Measurements from ENCODE around the gene PIP4K2C. TPM values are rescaled to one million over a fixed set of nuclear protein-coding genes. Genes with fewer than 3 reads are reported as not detected.
"Not testable (repeated sequence)": the region's sequence is repeated elsewhere in the genome, so short reads cannot be mapped to it uniquely, and the experiment has no call there.

The PIP4K2C gene
- total RNA-seq, 2 donors from 2014 or later, result 25.9 to 35.7 TPM

GRCh38 chr12:57584690-57585089 lies 6.3 kb upstream of the PIP4K2C start:
- Mint-ChIP-seq H3K27me3 (peaks cover 5 to 7% of the 10 kb centered on the region in 2 donors), H3K4me3 (no peak overlapping the region), H3K4me1 (ENCODE audit: low read depth in 2 of 2) (peaks cover 5 to 6% of the 10 kb centered on the region in 2 donors), H3K9me3 (no peaks in the 10 kb centered on the region), H3K36me3 (no peaks in the 10 kb centered on the region), H3K27ac (no peak overlapping the region)
- DNase-seq (ENCODE audit: low spot score), result no peak
- ATAC-seq, result no peak

DNA sequence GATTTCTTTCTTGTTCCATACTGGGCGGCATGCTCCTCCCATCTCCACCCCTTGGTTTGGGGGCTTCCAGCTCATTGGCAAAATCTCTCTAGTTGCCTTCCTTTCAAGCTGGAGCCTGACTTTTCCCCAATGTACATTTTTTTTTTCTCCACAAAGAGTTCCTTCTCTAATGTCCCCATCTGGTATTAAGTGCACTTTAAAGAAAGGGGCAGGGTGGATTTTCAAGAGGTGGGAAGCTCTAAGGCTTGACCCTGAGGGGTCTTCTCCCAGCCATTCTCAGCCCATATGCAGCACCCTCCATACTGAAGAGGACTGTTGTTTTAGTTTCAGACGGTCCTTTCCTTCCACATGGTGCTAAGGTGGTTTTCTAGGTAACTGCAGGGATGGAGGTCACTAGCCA lies 5.8 kb upstream of the PIP4K2C start:
- Mint-ChIP-seq H3K27me3 (peaks cover 5 to 7% of the 10 kb centered on the region in 2 donors), H3K36me3 (no peaks in the 10 kb centered on the region), H3K4me1 (ENCODE audit: low read depth in 2 of 2) (peaks cover 5 to 6% of the 10 kb centered on the region in 2 donors), H3K9me3 (no peaks in the 10 kb centered on the region), H3K27ac (no peak overlapping the region), H3K4me3 (no peak overlapping the region)
- DNase-seq (ENCODE audit: low spot score), result no peak
- ATAC-seq, result no peak

GRCh38 chr12:57586128-57586527 lies 4.9 kb upstream of the PIP4K2C start:
- no peak for DNase-seq (ENCODE audit: low spot score)
- Mint-ChIP-seq H3K9me3 (no peaks in the 10 kb centered on the region), H3K36me3 (no peaks in the 10 kb centered on the region), H3K4me3 (no peak overlapping the region), H3K27me3 (peaks cover 5 to 7% of the 10 kb centered on the region in 2 donors), H3K27ac (no peak overlapping the region), H3K4me1 (ENCODE audit: low read depth in 2 of 2) (peaks cover 11 to 12% of the 10 kb centered on the region in 2 donors)
- no peak for ATAC-seq

- H3K4me3 Mint-ChIP-seq, result no peak overlapping the region
- no peaks in the 10 kb centered on the region for H3K36me3 Mint-ChIP-seq
- DNase-seq (ENCODE audit: low spot score), result no peak
- peaks cover 5 to 7% of the 10 kb centered on the region in 2 donors for H3K27me3 Mint-ChIP-seq
- peaks cover 16 to 17% of the 10 kb centered on the region in 2 donors for H3K4me1 Mint-ChIP-seq (ENCODE audit: low read depth in 2 of 2)
- ATAC-seq, result no peak
- no peaks in the 10 kb centered on the region for H3K9me3 Mint-ChIP-seq
- no peak overlapping the region for H3K27ac Mint-ChIP-seq
These were observed 4.1 kb upstream of the PIP4K2C start for GRCh38 chr12:57586832-57587429.

- H3K27me3 Mint-ChIP-seq; H3K27ac Mint-ChIP-seq; ATAC-seq; H3K4me3 Mint-ChIP-seq; DNase-seq (ENCODE audit: low spot score); H3K9me3 Mint-ChIP-seq; H3K36me3 Mint-ChIP-seq: not testable (repeated sequence)
- peaks cover 22 to 23% of the 10 kb centered on the region in 2 donors for H3K4me1 Mint-ChIP-seq (ENCODE audit: low read depth in 2 of 2)
These were observed 1.9 kb upstream of the PIP4K2C start for GRCh38 chr12:57588951-57589610.

DNA sequence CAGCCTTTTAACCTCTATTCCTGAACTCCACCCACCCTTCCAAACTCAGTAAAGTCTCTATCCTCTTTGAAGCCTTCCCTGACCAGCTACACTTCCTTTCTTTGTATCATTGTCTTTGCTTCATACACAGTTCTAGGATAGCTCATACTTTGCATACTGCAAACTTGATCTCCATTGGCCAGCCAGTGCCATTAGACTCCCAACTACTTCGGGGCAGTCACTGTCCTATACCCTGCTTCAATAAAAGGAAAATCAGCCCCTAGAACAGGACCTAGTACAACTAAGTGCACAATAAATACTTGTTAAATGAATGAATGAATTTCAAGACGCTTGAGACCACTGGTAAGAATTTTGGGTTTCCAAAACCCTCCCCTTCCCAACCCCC lies 521 bp upstream of the PIP4K2C start:
- H3K27ac Mint-ChIP-seq, result peak overlapping the region; percentile 45 to 86
- H3K36me3 Mint-ChIP-seq, result no peaks in the 10 kb centered on the region
- H3K4me3 Mint-ChIP-seq, result peak overlapping the region; percentile 94
- no peaks in the 10 kb centered on the region for H3K9me3 Mint-ChIP-seq
- H3K27me3 Mint-ChIP-seq, result no peaks in the 10 kb centered on the region
- peaks cover 22 to 23% of the 10 kb centered on the region in 2 donors for H3K4me1 Mint-ChIP-seq (ENCODE audit: low read depth in 2 of 2)
- DNase-seq (ENCODE audit: low spot score) (no peak), ATAC-seq (no peak)

DNA sequence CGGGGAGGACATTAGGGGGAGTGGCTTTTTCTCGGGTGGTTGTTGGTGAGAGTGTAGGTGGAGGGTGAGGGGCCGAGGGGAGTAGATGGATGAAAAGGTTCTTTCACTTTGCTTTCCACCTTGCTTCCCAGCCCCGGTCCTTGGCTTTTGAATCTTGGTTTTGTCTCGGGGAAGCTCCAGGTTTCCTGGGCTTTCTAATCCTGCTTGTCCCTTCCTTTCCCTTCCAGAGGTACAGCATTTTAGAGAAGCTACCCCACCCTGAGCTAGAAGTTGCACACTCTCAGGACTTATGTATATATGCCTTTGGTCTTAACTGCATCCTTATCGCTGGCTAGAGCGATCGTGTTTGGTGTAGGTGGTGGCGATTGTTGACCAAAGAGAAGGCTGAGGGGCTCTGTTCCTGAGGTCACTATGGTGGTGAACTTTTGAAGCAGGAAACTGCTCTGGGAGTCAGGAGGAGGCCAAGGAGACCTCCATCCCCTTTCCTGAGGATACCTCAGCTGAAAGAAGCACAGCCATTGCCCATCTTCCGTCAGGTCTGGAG lies 862 bp downstream of the PIP4K2C start:
- H3K4me1 Mint-ChIP-seq (ENCODE audit: low read depth in 2 of 2), result peaks cover 22 to 23% of the 10 kb centered on the region in 2 donors
- H3K4me3 Mint-ChIP-seq, result peak overlapping the region; percentile 94
- peaks cover 5% of the 10 kb centered on the region for H3K36me3 Mint-ChIP-seq
- H3K9me3 Mint-ChIP-seq, result no peaks in the 10 kb centered on the region
- peak overlapping the region; percentile 45 to 86 for H3K27ac Mint-ChIP-seq
- no peaks in the 10 kb centered on the region for H3K27me3 Mint-ChIP-seq
- DNase-seq (ENCODE audit: low spot score) (no peak), ATAC-seq (no peak)

DNA sequence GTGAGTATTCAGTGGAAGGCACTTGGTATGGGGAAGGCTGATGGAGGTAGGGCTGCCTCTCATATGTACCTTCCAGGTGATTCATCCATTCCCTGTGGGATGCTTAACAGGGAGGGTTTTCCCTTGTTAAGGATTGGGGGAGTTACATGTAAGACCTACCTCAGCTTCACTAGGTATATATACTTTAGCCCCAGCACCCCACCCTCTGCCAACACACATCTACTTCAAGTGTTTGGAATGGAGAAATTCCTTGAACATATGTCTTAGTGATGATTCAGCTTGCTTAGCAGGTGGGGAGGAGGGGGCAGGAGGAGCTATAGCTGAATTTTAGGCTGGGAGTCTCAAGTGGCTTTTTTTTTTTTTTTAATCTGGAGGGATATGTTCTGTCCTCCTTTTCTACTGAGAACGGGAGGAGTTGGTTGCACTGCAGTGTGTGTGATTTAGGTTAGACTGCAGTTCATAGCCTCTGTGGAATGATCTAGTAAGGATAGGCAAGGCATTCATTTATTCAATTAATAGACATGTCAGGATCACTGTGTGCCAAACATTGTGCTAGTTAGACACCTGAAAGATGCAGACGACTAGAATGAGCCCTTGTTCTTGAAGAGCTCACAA lies 1.7 kb downstream of the PIP4K2C start:
- Mint-ChIP-seq H3K4me3 (peak overlapping the region; percentile 94), H3K4me1 (ENCODE audit: low read depth in 2 of 2) (peaks cover 23 to 24% of the 10 kb centered on the region in 2 donors)

DNA sequence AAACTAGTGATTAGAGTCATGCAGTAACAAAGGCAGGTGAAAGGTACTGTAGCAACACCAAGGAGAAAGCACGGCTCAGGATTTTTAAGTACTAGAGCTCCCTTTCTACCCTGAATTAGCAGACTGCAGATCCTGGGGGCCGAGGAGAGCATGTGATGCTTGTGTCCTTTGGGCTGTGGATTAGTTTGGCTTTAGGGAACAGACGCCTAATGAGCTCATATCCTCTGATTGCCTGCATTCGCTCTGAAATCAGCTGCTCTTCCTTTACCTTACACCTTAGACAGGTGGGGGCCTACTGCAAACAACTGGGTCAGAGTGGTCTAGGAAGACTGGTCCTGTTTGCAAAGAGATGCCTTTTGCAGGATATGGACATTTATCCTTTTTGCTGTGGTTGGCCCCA lies 2.2 kb downstream of the PIP4K2C start:
- peaks cover 23 to 26% of the 10 kb centered on the region in 2 donors for H3K4me1 Mint-ChIP-seq (ENCODE audit: low read depth in 2 of 2)

More for the DNA sequence above, 1.7 kb downstream of the PIP4K2C start:
- peaks cover 13% of the 10 kb centered on the region for H3K36me3 Mint-ChIP-seq
- ATAC-seq (no peak), DNase-seq (ENCODE audit: low spot score) (no peak)
- H3K9me3 Mint-ChIP-seq, result no peaks in the 10 kb centered on the region
- no peaks in the 10 kb centered on the region for H3K27me3 Mint-ChIP-seq
- H3K27ac Mint-ChIP-seq, result peak overlapping the region; percentile 45 to 86

GRCh38 chr12:57600395-57600794 lies 9.4 kb downstream of the PIP4K2C start:
- peak overlapping the region in 1 of 2 donors; percentile 34 for H3K27ac Mint-ChIP-seq
- no peak for DNase-seq (ENCODE audit: low spot score)
- peaks cover 29% of the 10 kb centered on the region for H3K36me3 Mint-ChIP-seq
- H3K4me1 Mint-ChIP-seq (ENCODE audit: low read depth in 2 of 2), result peaks cover 18 to 34% of the 10 kb centered on the region in 2 donors
- H3K9me3 Mint-ChIP-seq, result no peaks in the 10 kb centered on the region
- no peak overlapping the region for H3K4me3 Mint-ChIP-seq
- no peak for ATAC-seq
- no peaks in the 10 kb centered on the region for H3K27me3 Mint-ChIP-seq

More for the DNA sequence above, 2.2 kb downstream of the PIP4K2C start:
- Mint-ChIP-seq H3K9me3 (no peaks in the 10 kb centered on the region), H3K4me3 (no peak overlapping the region), H3K27me3 (no peaks in the 10 kb centered on the region), H3K27ac (no peak overlapping the region), H3K36me3 (peaks cover 15% of the 10 kb centered on the region)
- ATAC-seq (no peak), DNase-seq (ENCODE audit: low spot score) (no peak)

DNA sequence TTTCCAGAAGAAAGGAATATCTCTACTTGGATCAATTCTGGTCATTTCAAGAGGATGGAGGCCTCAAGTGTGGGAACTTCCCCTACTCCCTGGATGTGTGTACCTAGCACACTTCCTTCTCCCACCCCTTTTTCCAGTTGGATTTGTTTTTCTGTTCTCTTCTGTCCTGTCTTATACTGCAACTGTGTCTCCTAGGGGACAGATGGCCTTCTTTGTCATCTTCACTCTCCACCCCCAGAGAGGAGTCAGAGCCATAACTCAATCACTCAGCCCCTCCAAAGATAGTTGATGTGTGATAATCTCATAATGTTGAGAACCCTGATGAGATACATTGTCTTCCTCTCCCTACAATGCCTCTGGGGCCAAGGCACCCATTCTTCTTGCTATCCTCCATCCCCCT lies 11.6 kb downstream of the PIP4K2C start:
- Mint-ChIP-seq H3K9me3 (no peaks in the 10 kb centered on the region), H3K4me3 (no peak overlapping the region), H3K27me3 (no peaks in the 10 kb centered on the region), H3K4me1 (ENCODE audit: low read depth in 2 of 2) (peaks cover 23 to 38% of the 10 kb centered on the region in 2 donors), H3K36me3 (peaks cover 17% of the 10 kb centered on the region), H3K27ac (peak overlapping the region; percentile 72 to 88)
- ATAC-seq (no peak), DNase-seq (ENCODE audit: low spot score) (no peak)

- Mint-ChIP-seq H3K9me3 (no peaks in the 10 kb centered on the region), H3K4me3 (peak overlapping the region; percentile 75), H3K36me3 (peaks cover 13% of the 10 kb centered on the region), H3K27me3 (no peaks in the 10 kb centered on the region), H3K4me1 (ENCODE audit: low read depth in 2 of 2) (peaks cover 23 to 35% of the 10 kb centered on the region in 2 donors), H3K27ac (peak overlapping the region; percentile 72 to 88)
- ATAC-seq (no peak), DNase-seq (ENCODE audit: low spot score) (no peak)
These were observed 12.3 kb downstream of the PIP4K2C start for GRCh38 chr12:57603324-57603723.

DNA sequence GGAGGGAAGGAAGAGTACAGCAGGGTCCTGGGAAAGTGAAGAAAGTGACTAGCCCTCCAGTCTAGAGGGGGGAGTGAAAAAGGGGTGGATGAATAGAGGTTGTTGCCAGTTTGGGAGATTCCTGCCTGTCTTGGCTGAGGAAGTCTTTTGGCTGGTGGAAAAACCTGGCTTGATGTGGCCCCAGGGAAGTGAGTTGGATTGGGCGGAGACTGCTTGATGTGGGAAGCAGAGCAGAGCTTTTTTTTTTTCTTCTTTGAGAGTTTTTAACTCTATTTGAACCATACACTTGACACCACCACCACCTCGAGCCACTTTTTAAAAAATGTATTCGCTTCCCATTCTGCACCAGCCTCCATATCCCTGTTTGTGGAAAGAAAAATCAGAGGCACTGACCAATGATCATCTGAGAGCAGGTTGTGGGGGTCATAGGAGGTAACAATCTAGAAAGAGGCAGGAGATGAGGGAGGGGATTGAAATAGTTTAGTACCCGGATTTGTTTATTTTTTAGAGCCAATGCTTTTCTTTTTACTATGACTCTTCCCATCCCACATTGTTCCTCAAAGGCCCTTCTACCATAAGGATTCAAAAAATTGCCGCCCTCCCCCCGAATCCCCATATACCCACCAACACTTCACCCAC lies 12.9 kb downstream of the PIP4K2C start:
- Mint-ChIP-seq H3K27ac (peak overlapping the region; percentile 72 to 88), H3K4me3 (peak overlapping the region; percentile 75), H3K27me3 (no peaks in the 10 kb centered on the region), H3K36me3 (peaks cover 13% of the 10 kb centered on the region), H3K9me3 (no peaks in the 10 kb centered on the region), H3K4me1 (ENCODE audit: low read depth in 2 of 2) (peaks cover 23 to 35% of the 10 kb centered on the region in 2 donors)
- ATAC-seq, result no peak
- no peak for DNase-seq (ENCODE audit: low spot score)

Data from natural killer cell treated with Interleukin-12 subunit alpha and Interleukin-12 subunit beta and Interleukin-15 and Interleukin-18, amount 100 ng/mL, for 72 hours (primary cell).